Right lung (tissue), 5 donors: ENCODE results near the gene CPO. TPM values are rescaled to one million over a fixed set of nuclear protein-coding genes. Genes with fewer than 3 reads are reported as not detected.

Experiments
- DNase-seq, 2 donors: peaks; one replicate each; pipeline ENCODE4 v3.0.0-alpha.2; 2013
- polyA plus RNA-seq, 5 donors: library from polyadenylated mRNA; unstranded; fragments of 120-200 nt; gene quantifications; one replicate each; pipeline versions ENCODE4 v1.2.1 to v1.2.3, GENCODE V29; 2013; ENCODE audit warnings: inconsistent platforms in 1 of 5, low replicate concordance in 1 of 5; ENCODE audit not compliant: insufficient read length in 5 of 5, insufficient read depth in 1 of 5

CPO gene
- polyA plus RNA-seq, 5 donors: 0.31 to 0.57 (median 0.40) TPM

- DNase-seq: no peak
These were observed 32.5 kb downstream of the CPO start for GRCh38 chr2:206971805-206972204.

GRCh38 chr2:206974551-206974950 is 35.2 kb downstream of the CPO start:
- DNase-seq: no peak

GRCh38 chr2:206978746-206979145 is 39.4 kb downstream of the CPO start:
- no peak for DNase-seq

- no peak for DNase-seq
These were observed 40.0 kb downstream of the CPO start for GRCh38 chr2:206979365-206979764.

- DNase-seq: no peak
These were observed 40.6 kb downstream of the CPO start for GRCh38 chr2:206979922-206980321.

GRCh38 chr2:206980413-206980812 is 41.1 kb downstream of the CPO start:
- no peak for DNase-seq

GRCh38 chr2:206981086-206981674 is 41.9 kb downstream of the CPO start:
- no peak for DNase-seq

GRCh38 chr2:206981739-206982340 is 42.5 kb downstream of the CPO start:
- DNase-seq: peak; percentile 56 to 66

GRCh38 chr2:206982360-206982955 is 43.1 kb downstream of the CPO start:
- DNase-seq: no peak

GRCh38 chr2:206983161-206983859 is 44.0 kb downstream of the CPO start:
- no peak for DNase-seq

GRCh38 chr2:206984206-206984605 is 44.9 kb downstream of the CPO start:
- no peak for DNase-seq

GRCh38 chr2:206986943-206987342 is 47.6 kb downstream of the CPO start:
- no peak for DNase-seq

GRCh38 chr2:206987810-206988209 is 48.5 kb downstream of the CPO start:
- no peak for DNase-seq

- DNase-seq: no peak
These were observed 49.6 kb downstream of the CPO start for GRCh38 chr2:206988884-206989283.

GRCh38 chr2:206989311-206989710 is 50.0 kb downstream of the CPO start:
- DNase-seq: no peak

GRCh38 chr2:206990360-206990759 is 51.0 kb downstream of the CPO start:
- no peak for DNase-seq

- no peak for DNase-seq
These were observed 51.8 kb downstream of the CPO start for GRCh38 chr2:206991070-206991469.

GRCh38 chr2:206993396-206993911 is 54.1 kb downstream of the CPO start:
- no peak for DNase-seq

- no peak for DNase-seq
These were observed 54.6 kb downstream of the CPO start for GRCh38 chr2:206993964-206994363.

GRCh38 chr2:206996556-206997065 is 57.3 kb downstream of the CPO start:
- DNase-seq: no peak

GRCh38 chr2:207008105-207008990 is 69.0 kb downstream of the CPO start:
- DNase-seq: no peak
